ENCODE measurements around the gene EFNA5.

DNA sequence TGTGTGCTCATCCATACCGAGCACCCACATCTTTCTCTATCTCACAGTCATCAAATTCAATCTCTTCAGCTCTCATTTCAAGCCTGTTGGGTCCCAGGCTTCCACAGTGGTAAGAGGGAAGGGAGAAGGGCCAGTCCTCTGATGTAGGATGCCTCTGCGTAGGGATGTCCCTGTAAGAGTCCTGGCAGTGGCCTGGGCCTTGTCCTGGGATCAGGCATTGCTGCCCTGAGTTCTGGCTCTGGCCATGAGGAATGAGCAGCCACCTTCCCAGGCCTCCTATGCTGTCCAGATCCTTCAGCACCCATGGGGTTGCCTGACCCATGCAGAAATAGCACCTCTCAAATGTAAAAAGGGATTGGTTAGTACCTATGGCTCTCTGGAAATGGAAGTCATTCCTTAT lies 121.2 kb downstream of the EFNA5 start:
- TF ChIP-seq, protein P1, sequence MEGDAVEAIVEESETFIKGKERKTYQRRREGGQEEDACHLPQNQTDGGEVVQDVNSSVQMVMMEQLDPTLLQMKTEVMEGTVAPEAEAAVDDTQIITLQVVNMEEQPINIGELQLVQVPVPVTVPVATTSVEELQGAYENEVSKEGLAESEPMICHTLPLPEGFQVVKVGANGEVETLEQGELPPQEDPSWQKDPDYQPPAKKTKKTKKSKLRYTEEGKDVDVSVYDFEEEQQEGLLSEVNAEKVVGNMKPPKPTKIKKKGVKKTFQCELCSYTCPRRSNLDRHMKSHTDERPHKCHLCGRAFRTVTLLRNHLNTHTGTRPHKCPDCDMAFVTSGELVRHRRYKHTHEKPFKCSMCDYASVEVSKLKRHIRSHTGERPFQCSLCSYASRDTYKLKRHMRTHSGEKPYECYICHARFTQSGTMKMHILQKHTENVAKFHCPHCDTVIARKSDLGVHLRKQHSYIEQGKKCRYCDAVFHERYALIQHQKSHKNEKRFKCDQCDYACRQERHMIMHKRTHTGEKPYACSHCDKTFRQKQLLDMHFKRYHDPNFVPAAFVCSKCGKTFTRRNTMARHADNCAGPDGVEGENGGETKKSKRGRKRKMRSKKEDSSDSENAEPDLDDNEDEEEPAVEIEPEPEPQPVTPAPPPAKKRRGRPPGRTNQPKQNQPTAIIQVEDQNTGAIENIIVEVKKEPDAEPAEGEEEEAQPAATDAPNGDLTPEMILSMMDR (IDR thresholded peaks at IDR 0.05; ENCODE audit: low read depth, low read length, missing input control) = no peak
- no peak for TF ChIP-seq ZBTB33 (IDR thresholded peaks at IDR 0.05)
- no peak for TF ChIP-seq SP1 (IDR thresholded peaks at IDR 0.05)
- TF ChIP-seq, protein P2, sequence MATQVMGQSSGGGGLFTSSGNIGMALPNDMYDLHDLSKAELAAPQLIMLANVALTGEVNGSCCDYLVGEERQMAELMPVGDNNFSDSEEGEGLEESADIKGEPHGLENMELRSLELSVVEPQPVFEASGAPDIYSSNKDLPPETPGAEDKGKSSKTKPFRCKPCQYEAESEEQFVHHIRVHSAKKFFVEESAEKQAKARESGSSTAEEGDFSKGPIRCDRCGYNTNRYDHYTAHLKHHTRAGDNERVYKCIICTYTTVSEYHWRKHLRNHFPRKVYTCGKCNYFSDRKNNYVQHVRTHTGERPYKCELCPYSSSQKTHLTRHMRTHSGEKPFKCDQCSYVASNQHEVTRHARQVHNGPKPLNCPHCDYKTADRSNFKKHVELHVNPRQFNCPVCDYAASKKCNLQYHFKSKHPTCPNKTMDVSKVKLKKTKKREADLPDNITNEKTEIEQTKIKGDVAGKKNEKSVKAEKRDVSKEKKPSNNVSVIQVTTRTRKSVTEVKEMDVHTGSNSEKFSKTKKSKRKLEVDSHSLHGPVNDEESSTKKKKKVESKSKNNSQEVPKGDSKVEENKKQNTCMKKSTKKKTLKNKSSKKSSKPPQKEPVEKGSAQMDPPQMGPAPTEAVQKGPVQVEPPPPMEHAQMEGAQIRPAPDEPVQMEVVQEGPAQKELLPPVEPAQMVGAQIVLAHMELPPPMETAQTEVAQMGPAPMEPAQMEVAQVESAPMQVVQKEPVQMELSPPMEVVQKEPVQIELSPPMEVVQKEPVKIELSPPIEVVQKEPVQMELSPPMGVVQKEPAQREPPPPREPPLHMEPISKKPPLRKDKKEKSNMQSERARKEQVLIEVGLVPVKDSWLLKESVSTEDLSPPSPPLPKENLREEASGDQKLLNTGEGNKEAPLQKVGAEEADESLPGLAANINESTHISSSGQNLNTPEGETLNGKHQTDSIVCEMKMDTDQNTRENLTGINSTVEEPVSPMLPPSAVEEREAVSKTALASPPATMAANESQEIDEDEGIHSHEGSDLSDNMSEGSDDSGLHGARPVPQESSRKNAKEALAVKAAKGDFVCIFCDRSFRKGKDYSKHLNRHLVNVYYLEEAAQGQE (IDR thresholded peaks at IDR 0.05) = no peak
- no peak for TF ChIP-seq MAX (IDR thresholded peaks at IDR 0.05)
- TF ChIP-seq NR2F2 (IDR thresholded peaks at IDR 0.05) = no peak
- no peak for TF ChIP-seq TAF1 (conservative IDR thresholded peaks at IDR 0.05)
- TF ChIP-seq RXRA (IDR thresholded peaks at IDR 0.05) = no peak
- no peak for TF ChIP-seq RAD21 (IDR thresholded peaks at IDR 0.05)

Data from liver (tissue), 3 donors.